ENCODE results near the gene KLK4. TPM values are rescaled to one million over a fixed set of nuclear protein-coding genes. Genes with fewer than 3 reads are reported as not detected.

KLK4 gene
- total RNA-seq, 1 donor, result not detected

- DNase-seq (ENCODE audit: low read depth), result no peak
- no peak overlapping the region for H3K4me3 ChIP-seq (ENCODE audit: low read depth, low read length)
- TF ChIP-seq CTCF (IDR thresholded peaks at IDR 0.05; ENCODE audit: insufficient read depth, low read length), result no peak
Observed at GRCh38 chr19:50889638-50890037, 21.6 kb downstream of the KLK4 start.

- no peak for DNase-seq (ENCODE audit: low read depth)
- no peak for TF ChIP-seq CTCF (IDR thresholded peaks at IDR 0.05; ENCODE audit: insufficient read depth, low read length)
- H3K4me3 ChIP-seq (ENCODE audit: low read depth, low read length), result no peak overlapping the region
Observed at GRCh38 chr19:50882188-50882587, 29.0 kb downstream of the KLK4 start.

GRCh38 chr19:50880241-50880640, 31.0 kb downstream of the KLK4 start:
- no peak overlapping the region for H3K4me3 ChIP-seq (ENCODE audit: low read depth, low read length)
- TF ChIP-seq CTCF (IDR thresholded peaks at IDR 0.05; ENCODE audit: insufficient read depth, low read length), result no peak
- DNase-seq (ENCODE audit: low read depth), result no peak

GRCh38 chr19:50878851-50879250, 32.3 kb downstream of the KLK4 start:
- no peak for TF ChIP-seq CTCF (IDR thresholded peaks at IDR 0.05; ENCODE audit: insufficient read depth, low read length)
- H3K4me3 ChIP-seq (ENCODE audit: low read depth, low read length), result no peak overlapping the region
- no peak for DNase-seq (ENCODE audit: low read depth)

- TF ChIP-seq CTCF (IDR thresholded peaks at IDR 0.05; ENCODE audit: insufficient read depth, low read length), result no peak
- H3K4me3 ChIP-seq (ENCODE audit: low read depth, low read length), result no peak overlapping the region
- DNase-seq (ENCODE audit: low read depth), result no peak
Observed at GRCh38 chr19:50877338-50877737, 33.9 kb downstream of the KLK4 start.

- H3K4me3 ChIP-seq (ENCODE audit: low read depth, low read length), result no peak overlapping the region
- no peak for TF ChIP-seq CTCF (IDR thresholded peaks at IDR 0.05; ENCODE audit: insufficient read depth, low read length)
- no peak for DNase-seq (ENCODE audit: low read depth)
Observed at GRCh38 chr19:50876456-50876855, 34.7 kb downstream of the KLK4 start.

GRCh38 chr19:50875795-50876422, 35.3 kb downstream of the KLK4 start:
- no peak for DNase-seq (ENCODE audit: low read depth)
- no peak overlapping the region for H3K4me3 ChIP-seq (ENCODE audit: low read depth, low read length)
- no peak for TF ChIP-seq CTCF (IDR thresholded peaks at IDR 0.05; ENCODE audit: insufficient read depth, low read length)

All from fibroblast of the aortic adventitia (primary cell).